H1 (cell line): ENCODE measurements around the gene POLR3E. TPM values are rescaled to one million over a fixed set of nuclear protein-coding genes. Genes with fewer than 3 reads are reported as not detected.

Experiments used
- CTCF ChIA-PET: fragments of 300-600 bp; sonication (Branson Sonifier 250); formaldehyde crosslinking; loops from one replicate; lab custom pipeline; 2021; ENCODE audit not compliant: partially characterized antibody; lab: Charles Lee
- POLR2A ChIA-PET: fragments of 300-600 bp; sonication (Branson Sonifier 250); formaldehyde crosslinking; loops from one replicate; lab custom pipeline; 2021; ENCODE audit warnings: inconsistent platforms; ENCODE audit not compliant: partially characterized antibody; lab: Charles Lee
- DNase-seq, 2 experiments: peaks; one replicate each; pipeline versions ENCODE4 v3.0.0 to v3.0.0-alpha.2; 2010 to 2022; ENCODE audit warnings: low spot score in 2 of 2, low read depth in 1 of 2, mixed read lengths in 1 of 2
- FAIRE-seq: peaks from 2 replicates; lab custom pipeline; 2011; peaks lifted over from hg19 to GRCh38; lab: Jason Lieb, UNC
- H2AFZ ChIP-seq: 2 replicates; pipeline ENCODE4 v1.8.1; 2012; ENCODE audit warnings: low read length, inconsistent platforms
- H2AK5ac ChIP-seq: 2 replicates; pipeline ENCODE4 v1.6.1; 2013; ENCODE audit warnings: low read depth, low read length
- H2BK120ac ChIP-seq: replicated peaks from 2 replicates; pipeline ENCODE3; 2013; ENCODE audit warnings: low read depth, low read length, inconsistent platforms
- H2BK12ac ChIP-seq: 2 replicates; pipeline ENCODE4 v1.6.1; 2013; ENCODE audit warnings: low read depth, low read length
- H2BK15ac ChIP-seq: 2 replicates; pipeline ENCODE4 v1.6.1; 2013; ENCODE audit warnings: low read length
- H2BK20ac ChIP-seq: 2 replicates; pipeline ENCODE4 v1.6.1; 2013; ENCODE audit warnings: low read length
- H2BK5ac ChIP-seq: 2 replicates; pipeline ENCODE4 v1.6.1; 2013; ENCODE audit warnings: low read depth, low read length
- H3K14ac ChIP-seq: 2 replicates; pipeline ENCODE4 v1.6.1; 2013; ENCODE audit warnings: inconsistent platforms; ENCODE audit not compliant: insufficient read length
- H3K18ac ChIP-seq: 2 replicates; pipeline ENCODE4 v1.6.1; 2013; ENCODE audit warnings: low read length; ENCODE audit errors: extremely low read depth
- H3K23ac ChIP-seq: 2 replicates; pipeline ENCODE4 v1.6.1; 2013; ENCODE audit warnings: inconsistent platforms; ENCODE audit not compliant: insufficient read length
- H3K23me2 ChIP-seq: 2 replicates; pipeline ENCODE4 v1.6.1; 2013; ENCODE audit warnings: low read depth, low read length
- H3K27ac ChIP-seq: 2 replicates; pipeline ENCODE4 v1.6.1; 2011; ENCODE audit warnings: low read depth, low read length, inconsistent platforms
- H3K27me3 ChIP-seq, 4 experiments: replicated peaks in 1 of 4; 1 replicate in 1 of 4; 2 replicates in 3 of 4; pipeline versions ENCODE4 v1.6.1 to v1.8.1; 2011 to 2013; ENCODE audit warnings: low read length in 3 of 4, mild to moderate bottlenecking in 3 of 4, inconsistent platforms in 2 of 4, mixed read lengths in 2 of 4, moderate library complexity in 1 of 4; ENCODE audit not compliant: control insufficient read depth in 3 of 4, insufficient read depth in 3 of 4; ENCODE audit errors: extremely low read depth in 1 of 4
- H3K36me3 ChIP-seq, 4 experiments: 2 replicates each; pipeline versions ENCODE4 v1.6.1 to v1.8.1; 2011 to 2013; ENCODE audit warnings: mild to moderate bottlenecking in 4 of 4, low read length in 3 of 4, moderate library complexity in 2 of 4, control low read depth in 1 of 4, inconsistent platforms in 1 of 4; ENCODE audit not compliant: insufficient read depth in 4 of 4, control insufficient read depth in 2 of 4
- H3K4ac ChIP-seq: replicated peaks from 2 replicates; pipeline ENCODE3; 2013; ENCODE audit warnings: low read length, low read depth, mixed read lengths, inconsistent platforms; ENCODE audit not compliant: insufficient read length
- H3K4me1 ChIP-seq, 4 experiments: replicated peaks in 1 of 4; 1 replicate in 1 of 4; 2 replicates in 3 of 4; pipeline versions ENCODE4 v1.6.1 to v1.8.1; 2011 to 2013; ENCODE audit warnings: low read length in 3 of 4, inconsistent platforms in 2 of 4, mixed read lengths in 1 of 4; ENCODE audit not compliant: insufficient read depth in 4 of 4, control insufficient read depth in 3 of 4
- H3K4me2 ChIP-seq, 2 experiments: 2 replicates each; pipeline versions ENCODE4 v1.6.1 to v1.8.1; 2011 to 2013; ENCODE audit warnings: low read depth in 2 of 2, low read length in 2 of 2, control low read depth in 1 of 2, inconsistent platforms in 1 of 2, mild to moderate bottlenecking in 1 of 2; ENCODE audit not compliant: insufficient read depth in 1 of 2
- H3K4me3 ChIP-seq, 4 experiments: fragments of 200-600, 300-600 bp in 1 of 4; sonication (generic), shearing (Covaris generic), sonication (Bioruptor Twin) in 1 of 4; 2 replicates each; pipeline versions ENCODE4 v1.5.1 to v1.8.1; 2011 to 2016; ENCODE audit warnings: low read length in 4 of 4, low read depth in 3 of 4, control low read depth in 2 of 4, inconsistent platforms in 2 of 4, mild to moderate bottlenecking in 2 of 4, mixed read lengths in 1 of 4, moderate library complexity in 1 of 4; ENCODE audit not compliant: insufficient read depth in 2 of 4; ENCODE audit errors: extremely low read depth in 1 of 4
- H3K56ac ChIP-seq: replicated peaks from 2 replicates; pipeline ENCODE3; 2013; ENCODE audit warnings: low read depth, mild to moderate bottlenecking, mixed read lengths, low read length, inconsistent platforms; ENCODE audit not compliant: insufficient read length
- H3K79me1 ChIP-seq: 2 replicates; pipeline ENCODE4 v1.6.1; 2013; ENCODE audit warnings: low read depth, low read length, control low read depth
- H3K79me2 ChIP-seq, 2 experiments: 2 replicates each; pipeline versions ENCODE4 v1.6.1 to v1.8.1; 2012 to 2013; ENCODE audit warnings: low read length in 2 of 2, mild to moderate bottlenecking in 2 of 2, inconsistent platforms in 1 of 2; ENCODE audit not compliant: insufficient read depth in 2 of 2, control insufficient read depth in 1 of 2
- H3K9ac ChIP-seq, 4 experiments: replicated peaks in 1 of 4; 1 replicate in 1 of 4; 2 replicates in 3 of 4; pipeline versions ENCODE4 v1.6.1 to v1.8.1; 2011 to 2013; ENCODE audit warnings: low read depth in 3 of 4, low read length in 3 of 4, control low read depth in 2 of 4, mild to moderate bottlenecking in 2 of 4, moderate library complexity in 2 of 4, inconsistent platforms in 1 of 4; ENCODE audit errors: extremely low read depth in 1 of 4
- H3K9me3 ChIP-seq, 2 experiments: 2 replicates each; pipeline versions ENCODE4 v1.6.1 to v1.8.1; 2012 to 2013; ENCODE audit warnings: mild to moderate bottlenecking in 2 of 2, moderate library complexity in 2 of 2, control low read depth in 1 of 2, inconsistent platforms in 1 of 2, low read depth in 1 of 2, low read length in 1 of 2, mixed read lengths in 1 of 2; ENCODE audit not compliant: insufficient read depth in 2 of 2
- H4K20me1 ChIP-seq, 2 experiments: replicated peaks in 1 of 2; 2 replicates each; pipeline versions ENCODE3 to v1.8.1; 2011 to 2013; ENCODE audit warnings: inconsistent platforms in 2 of 2, low read length in 2 of 2, mild to moderate bottlenecking in 1 of 2; ENCODE audit not compliant: insufficient read depth in 2 of 2, control insufficient read depth in 1 of 2
- H4K5ac ChIP-seq: 2 replicates; pipeline ENCODE4 v1.6.1; 2013; ENCODE audit warnings: low read length, low read depth, mixed read lengths, inconsistent platforms; ENCODE audit not compliant: insufficient read length
- H4K8ac ChIP-seq: 2 replicates; pipeline ENCODE4 v1.8.0; 2013; ENCODE audit warnings: mild to moderate bottlenecking, moderate library complexity, low read length, inconsistent platforms; ENCODE audit not compliant: insufficient read depth; ENCODE audit errors: extremely low read depth
- H4K91ac ChIP-seq: replicated peaks from 2 replicates; pipeline ENCODE3; 2013; ENCODE audit warnings: low read length, mixed read lengths, inconsistent platforms; ENCODE audit not compliant: insufficient read length
- NRF1 ChIP-seq: IDR thresholded peaks from 2 replicates; pipeline ENCODE4 v1.6.1; 2011; ENCODE audit warnings: mild to moderate bottlenecking, low read depth, low read length, improper control_type of control experiment
- WGBS, 2 experiments: shearing (Covaris generic) in 1 of 2; methylation state at CpG; one replicate each; pipeline versions ENCODE4 v1.1.6 to v1.1.7; 2013 to 2015; ENCODE audit warnings: low lambda C conversion rate in 2 of 2, mixed read lengths in 2 of 2, inconsistent platforms in 1 of 2, low coverage in 1 of 2, missing lambda C conversion rate in 1 of 2; ENCODE audit not compliant: insufficient replicate concordance in 2 of 2, insufficient coverage in 1 of 2, insufficient read length in 1 of 2; ENCODE audit errors: extremely low coverage in 1 of 2, missing lambda C conversion rate in 1 of 2; 5-methylcytosine and 5-hydroxymethylcytosine counted together
- polyA plus RNA-seq, 7 experiments: library from polyadenylated mRNA; depleted of rRNA in 3 of 7; stranded (reverse) in 5 of 7; unstranded in 2 of 7; fragments of >200 nt in 5 of 7; fragments of 200-250 nt in 2 of 7; gene quantifications; 1 replicate in 5 of 7; 2 replicates in 1 of 7; 4 replicates in 1 of 7; pipeline versions ENCODE4 v1.2.1 to v1.2.3, GENCODE V29; 2011 to 2013; ENCODE audit warnings: missing spikeins in 2 of 7, mixed read lengths in 2 of 7
- total RNA-seq: library from RNA; stranded (reverse); fragmentation: NEBNext Ultra II Directional; extraction: Animal tissue kit (Norgen Biotek cat#: 25700); gene quantifications from 2 replicates; pipeline ENCODE4 v1.2.1, GENCODE V29; 2021

POLR3E gene
- total and polyA plus RNA-seq, 2 of the 8 experiments (the other 6 are each of a cell fraction or from before 2014, with no cell fraction given): 96.5 to 125 TPM

DNA sequence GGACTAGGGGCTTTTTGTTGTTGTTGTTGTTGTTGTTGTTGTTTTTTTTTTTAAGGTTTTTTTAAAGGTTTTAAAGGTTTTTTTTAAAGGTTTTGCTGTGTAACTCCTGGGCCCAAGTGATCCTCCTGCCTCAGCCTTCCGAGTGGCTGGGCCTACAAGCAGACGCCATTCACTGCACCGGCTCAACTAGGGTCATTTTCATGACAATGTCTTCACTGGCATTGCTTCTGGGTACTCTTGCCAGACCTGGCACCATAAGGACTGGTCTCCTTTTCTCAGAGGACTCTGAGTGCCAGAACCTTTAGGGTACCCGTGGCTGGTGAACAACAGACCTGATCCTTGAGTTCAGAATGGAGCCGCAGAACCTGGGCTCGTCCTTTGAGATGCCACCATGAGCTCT is 20.4 kb downstream of the POLR3E start:
- Histone ChIP-seq H3K27me3 (no peaks in the 10 kb centered on the region), H4K8ac (no peak overlapping the region), H4K91ac (no peak overlapping the region), H3K36me3 (peaks cover 13 to 40% (median 35%) of the 10 kb centered on the region in 4 experiments; a peak in 6 of 8 replicates), H3K9me3 (no peaks in the 10 kb centered on the region), H3K23ac (no peak overlapping the region), H3K14ac (no peak overlapping the region), H3K79me2 (peaks cover 0 to 13% of the 10 kb centered on the region in 2 experiments; a peak in 1 of 4 replicates), H3K4me1 (peaks cover 0 to 3% (median under 1%) of the 10 kb centered on the region in 4 experiments; a peak in 2 of 7 replicates), H3K23me2 (no peaks in the 10 kb centered on the region), H3K18ac (no peak overlapping the region), H3K27ac (no peak overlapping the region), H4K5ac (no peak overlapping the region), H3K4ac (no peak overlapping the region), H2AFZ (no peak overlapping the region), H3K56ac (no peak overlapping the region), H2BK120ac (no peak overlapping the region), H3K4me2 (no peak overlapping the region), H2AK5ac (no peak overlapping the region), H3K9ac (no peak overlapping the region), H3K4me3 (no peak overlapping the region), H2BK5ac (no peak overlapping the region), H2BK20ac (no peak overlapping the region), H4K20me1 (peaks cover 0 to 10% of the 10 kb centered on the region in 2 experiments), H2BK12ac (no peak overlapping the region), H3K79me1 (peaks cover 4% of the 10 kb centered on the region; the same call in 1 of the 2 replicates), H2BK15ac (no peak overlapping the region)
- 96% methylated on average over 6 of the region's 6 CpGs; no CpG with 5 or more reads in 1 of the 2 experiments for WGBS, 2 experiments
- POLR2A ChIA-PET: interaction anchor here (0.6 to 1.0 kb wide), 3 partner anchors 8 to 12 kb away, joined by 3 read pairs; no protein-coding TSS in a partner anchor
- TF ChIP-seq NRF1: no peak
- no peak for DNase-seq
- CTCF ChIA-PET: interaction anchor here (0.6 to 4.5 kb wide), 17 partner anchors 8 to 1157 kb away, joined by 3 to 21 read pairs (median 5); no protein-coding TSS in a partner anchor
- no peak for FAIRE-seq
